SU-DHL-6 (cell line): ENCODE results near the gene TMF1.

Experiments used
- H2AFZ ChIP-seq: fragments of 200-600 bp; sonication (generic); 2 replicates; pipeline ENCODE4 v1.6.1; 2014; ENCODE audit warnings: low read depth, mild to moderate bottlenecking, moderate library complexity, mixed read lengths, antibody characterized with exemption, low read length; ENCODE audit not compliant: severe bottlenecking
- H3F3A ChIP-seq: fragments of 200-600 bp; shearing (Covaris generic); 2 replicates; pipeline ENCODE4 v1.6.0; 2016; ENCODE audit warnings: antibody characterized with exemption, mild to moderate bottlenecking; ENCODE audit not compliant: insufficient read depth
- H3K27ac ChIP-seq: fragments of 200-600 bp; sonication (generic); 2 replicates; pipeline ENCODE4 v1.5.1; 2016; ENCODE audit warnings: low read depth, mild to moderate bottlenecking, low read length, moderate library complexity, mixed read lengths
- H3K27me3 ChIP-seq: fragments of 200-600 bp; sonication (generic), shearing (Covaris generic); 2 replicates; pipeline ENCODE4 v1.6.0; 2014; ENCODE audit warnings: mild to moderate bottlenecking, low read length
- H3K36me3 ChIP-seq: fragments of 200-600 bp; sonication (generic); 2 replicates; pipeline ENCODE4 v1.6.1; 2014; ENCODE audit warnings: mild to moderate bottlenecking, low read length, mixed read lengths
- H3K4me2 ChIP-seq: fragments of 300-600, 200-600 bp; shearing (Covaris generic), sonication (generic); 2 replicates; pipeline ENCODE4 v1.6.0; 2014; ENCODE audit warnings: low read length, low read depth, mild to moderate bottlenecking; ENCODE audit not compliant: poor library complexity, severe bottlenecking
- H3K4me3 ChIP-seq: fragments of 200-600 bp; sonication (generic); 2 replicates; pipeline ENCODE4 v1.5.1; 2014; ENCODE audit warnings: antibody characterized with exemption, low read length, mild to moderate bottlenecking, mixed read lengths; ENCODE audit not compliant: insufficient read depth, poor library complexity, severe bottlenecking
- H3K79me2 ChIP-seq: fragments of 200-600 bp; sonication (generic); 2 replicates; pipeline ENCODE4 v1.6.1; 2014; ENCODE audit warnings: mild to moderate bottlenecking, low read length, moderate library complexity; ENCODE audit not compliant: insufficient read depth
- H3K9ac ChIP-seq: fragments of 200-600 bp; sonication (generic); 2 replicates; pipeline ENCODE4 v1.7.0; 2014; ENCODE audit warnings: mild to moderate bottlenecking, low read length
- H3K9me2 ChIP-seq: fragments of 200-600 bp; sonication (generic); replicated peaks from 2 replicates; pipeline ENCODE4 v1.6.1; 2014; ENCODE audit warnings: low read length; ENCODE audit not compliant: insufficient read depth
- H3K9me3 ChIP-seq: fragments of 200-600 bp; sonication (generic); 2 replicates; pipeline ENCODE4 v1.6.1; 2014; ENCODE audit warnings: low read length, mixed read lengths; ENCODE audit not compliant: insufficient read depth
- H4K20me1 ChIP-seq: fragments of 200-600 bp; sonication (generic); 2 replicates; pipeline ENCODE4 v1.6.1; 2014; ENCODE audit warnings: low read depth, mild to moderate bottlenecking, antibody characterized with exemption, low read length, moderate library complexity, mixed read lengths
- EZH2phosphoT487 ChIP-seq: fragments of 200-600 bp; sonication (generic), shearing (Covaris generic); conservative IDR thresholded peaks from 2 replicates; pipeline ENCODE4 v1.6.1; 2018; ENCODE audit warnings: mild to moderate bottlenecking, antibody characterized with exemption, low read length, moderate library complexity, mixed read lengths
- TF ChIP-seq, protein P1 (sequence below): fragments of 200-600 bp; sonication (generic); IDR thresholded peaks from one replicate; pipeline ENCODE4 v1.5.1; 2017; ENCODE audit warnings: antibody characterized with exemption, mild to moderate bottlenecking, low read length, moderate library complexity; ENCODE audit not compliant: insufficient read depth, poor library complexity, severe bottlenecking

The TMF1 gene

DNA sequence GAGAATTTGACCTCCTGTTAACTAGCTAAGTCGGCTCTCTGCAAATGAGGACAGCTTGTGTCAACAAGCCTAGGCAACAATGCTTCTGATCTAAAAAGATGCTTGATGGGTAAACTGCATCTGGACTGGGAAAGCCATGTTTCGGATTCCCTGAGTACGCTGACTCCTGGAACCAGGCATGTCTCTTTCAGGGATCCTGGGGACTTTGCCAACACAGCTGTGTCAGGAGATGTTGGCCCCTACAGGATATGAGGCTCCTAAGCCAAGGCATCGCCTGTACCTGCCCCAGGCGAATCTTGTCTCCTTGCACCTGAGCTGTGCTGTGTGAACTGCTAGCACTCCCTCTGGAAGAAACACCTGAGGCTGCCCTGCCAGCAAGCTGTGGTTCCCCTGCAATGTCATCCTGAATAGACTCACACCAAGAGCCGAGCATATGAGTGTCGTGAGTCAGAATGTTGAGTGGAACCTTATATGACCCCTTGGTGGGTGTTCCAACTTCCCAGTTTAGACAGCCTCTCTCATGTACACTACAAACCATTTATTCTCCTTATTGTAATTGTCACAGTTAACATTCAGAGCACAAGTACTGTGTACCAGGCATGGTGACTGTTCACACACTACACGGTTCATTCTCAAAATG is 55.7 kb downstream of the TMF1 start:
- Histone ChIP-seq H3K4me2 (no peak overlapping the region), H3K79me2 (no peaks in the 10 kb centered on the region), H3K27ac (no peak overlapping the region), H3K9ac (no peak overlapping the region), H4K20me1 (no peaks in the 10 kb centered on the region), H3K9me2 (no peaks in the 10 kb centered on the region), H3K4me3 (no peak overlapping the region), H3F3A (no peaks in the 10 kb centered on the region), H2AFZ (no peak overlapping the region), H3K9me3 (no peaks in the 10 kb centered on the region), H3K36me3 (peaks cover 11% of the 10 kb centered on the region; the same call in 1 of the 2 replicates), H3K27me3 (no peaks in the 10 kb centered on the region)
- TF ChIP-seq EZH2phosphoT487: no peak

DNA sequence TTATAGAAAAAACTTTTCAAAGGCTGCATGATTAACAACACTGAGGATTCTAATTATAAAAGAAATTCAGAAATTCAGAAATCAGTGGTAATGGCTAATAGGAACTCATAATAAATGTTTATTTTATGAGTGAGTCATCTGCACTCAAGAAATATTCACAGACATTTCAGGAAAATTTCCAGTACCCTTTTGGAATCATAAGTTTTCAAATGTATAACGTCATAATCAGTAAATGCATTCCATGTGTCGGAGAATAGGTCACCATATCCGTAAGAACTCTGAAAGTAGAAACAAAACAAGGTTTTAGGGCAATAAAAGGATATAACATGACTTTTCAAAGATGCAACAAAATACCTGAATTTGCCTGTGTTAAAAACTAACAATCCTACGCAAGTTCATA is 63.4 kb downstream of the TMF1 start:
- Histone ChIP-seq H3K4me2 (no peak overlapping the region), H2AFZ (no peak overlapping the region), H3K36me3 (peaks cover 18% of the 10 kb centered on the region; the same call in 1 of the 2 replicates), H3F3A (no peaks in the 10 kb centered on the region), H3K79me2 (no peaks in the 10 kb centered on the region), H4K20me1 (no peaks in the 10 kb centered on the region), H3K4me3 (no peak overlapping the region), H3K9ac (no peak overlapping the region), H3K9me2 (no peaks in the 10 kb centered on the region), H3K27me3 (no peaks in the 10 kb centered on the region), H3K27ac (no peak overlapping the region), H3K9me3 (no peaks in the 10 kb centered on the region)
- TF ChIP-seq EZH2phosphoT487: no peak
- TF ChIP-seq, protein P1, sequence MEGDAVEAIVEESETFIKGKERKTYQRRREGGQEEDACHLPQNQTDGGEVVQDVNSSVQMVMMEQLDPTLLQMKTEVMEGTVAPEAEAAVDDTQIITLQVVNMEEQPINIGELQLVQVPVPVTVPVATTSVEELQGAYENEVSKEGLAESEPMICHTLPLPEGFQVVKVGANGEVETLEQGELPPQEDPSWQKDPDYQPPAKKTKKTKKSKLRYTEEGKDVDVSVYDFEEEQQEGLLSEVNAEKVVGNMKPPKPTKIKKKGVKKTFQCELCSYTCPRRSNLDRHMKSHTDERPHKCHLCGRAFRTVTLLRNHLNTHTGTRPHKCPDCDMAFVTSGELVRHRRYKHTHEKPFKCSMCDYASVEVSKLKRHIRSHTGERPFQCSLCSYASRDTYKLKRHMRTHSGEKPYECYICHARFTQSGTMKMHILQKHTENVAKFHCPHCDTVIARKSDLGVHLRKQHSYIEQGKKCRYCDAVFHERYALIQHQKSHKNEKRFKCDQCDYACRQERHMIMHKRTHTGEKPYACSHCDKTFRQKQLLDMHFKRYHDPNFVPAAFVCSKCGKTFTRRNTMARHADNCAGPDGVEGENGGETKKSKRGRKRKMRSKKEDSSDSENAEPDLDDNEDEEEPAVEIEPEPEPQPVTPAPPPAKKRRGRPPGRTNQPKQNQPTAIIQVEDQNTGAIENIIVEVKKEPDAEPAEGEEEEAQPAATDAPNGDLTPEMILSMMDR: no peak

DNA sequence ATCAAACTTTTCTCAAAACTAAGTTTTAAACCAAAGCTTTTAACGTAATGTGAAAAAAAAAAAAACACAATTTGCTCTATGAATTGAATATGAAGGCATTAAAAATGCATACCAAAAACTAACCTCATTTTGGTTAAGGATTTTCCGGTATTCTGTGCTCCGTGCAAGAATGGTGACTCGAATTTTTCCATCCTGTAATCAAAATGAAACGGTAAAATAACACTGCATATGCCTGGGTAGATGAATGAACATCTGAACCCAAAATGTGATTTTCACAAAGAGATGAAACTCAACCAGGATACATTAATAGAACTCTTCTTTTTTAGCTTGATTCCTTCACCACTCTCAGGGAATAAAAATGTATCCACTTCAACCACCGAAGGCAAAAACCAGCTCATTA is 64.8 kb downstream of the TMF1 start:
- TF ChIP-seq, protein P1: no peak
- TF ChIP-seq EZH2phosphoT487: no peak
- Histone ChIP-seq H3K36me3 (peaks cover 18% of the 10 kb centered on the region; the same call in 1 of the 2 replicates), H3K79me2 (no peaks in the 10 kb centered on the region), H3F3A (no peaks in the 10 kb centered on the region), H3K4me3 (no peak overlapping the region), H4K20me1 (no peaks in the 10 kb centered on the region), H3K27me3 (no peaks in the 10 kb centered on the region), H3K4me2 (no peak overlapping the region), H3K9ac (no peak overlapping the region), H3K9me3 (no peaks in the 10 kb centered on the region), H2AFZ (no peak overlapping the region), H3K27ac (no peak overlapping the region), H3K9me2 (no peaks in the 10 kb centered on the region)

DNA sequence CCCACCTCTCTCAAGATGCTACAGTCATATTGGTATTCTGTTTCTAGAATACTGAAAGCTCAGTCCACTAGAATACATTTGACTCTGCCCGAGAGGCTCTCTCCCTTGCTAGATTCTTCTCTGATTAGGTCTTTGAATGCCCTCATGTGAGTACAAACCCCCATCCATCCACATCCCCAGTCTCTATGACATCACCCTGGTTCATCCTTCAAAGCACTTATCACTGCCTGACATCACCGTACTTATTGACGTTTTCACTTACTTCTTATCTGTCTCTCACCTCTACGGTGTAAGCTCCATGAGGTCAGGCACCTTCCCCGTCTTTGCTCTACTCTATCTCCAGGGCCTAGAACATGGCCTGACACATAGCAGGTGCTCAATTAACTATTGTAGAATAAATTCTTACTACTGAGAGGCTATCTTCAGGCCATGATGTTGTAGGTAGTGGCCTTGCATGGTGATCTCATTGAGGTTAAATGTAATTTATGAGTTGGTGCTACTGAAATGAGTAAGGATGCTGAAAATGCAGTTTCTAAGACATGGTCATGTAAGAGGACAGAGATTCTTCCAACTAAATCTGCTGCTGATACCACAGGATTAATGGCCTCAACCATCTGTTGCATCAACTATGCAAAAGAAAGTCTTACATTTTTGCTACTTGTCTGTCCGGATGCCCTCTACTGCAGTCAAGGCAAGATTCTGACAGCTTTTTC is 65.5 kb downstream of the TMF1 start:
- Histone ChIP-seq H3K9me2 (no peaks in the 10 kb centered on the region), H3K4me3 (no peak overlapping the region), H4K20me1 (no peaks in the 10 kb centered on the region), H3K9ac (no peak overlapping the region), H3K36me3 (peaks cover 19% of the 10 kb centered on the region; the same call in 1 of the 2 replicates), H3K27me3 (no peaks in the 10 kb centered on the region), H3K9me3 (no peaks in the 10 kb centered on the region), H3K4me2 (no peak overlapping the region), H3F3A (no peaks in the 10 kb centered on the region), H3K27ac (no peak overlapping the region), H3K79me2 (no peaks in the 10 kb centered on the region), H2AFZ (no peak overlapping the region)
- no peak for TF ChIP-seq EZH2phosphoT487
- TF ChIP-seq, protein P1: no peak
